ENCODE results near the gene MRPL19.
"Not testable (repeated sequence)": the region's sequence is repeated elsewhere in the genome, so short reads cannot be mapped to it uniquely, and the experiment has no call there.

DNA sequence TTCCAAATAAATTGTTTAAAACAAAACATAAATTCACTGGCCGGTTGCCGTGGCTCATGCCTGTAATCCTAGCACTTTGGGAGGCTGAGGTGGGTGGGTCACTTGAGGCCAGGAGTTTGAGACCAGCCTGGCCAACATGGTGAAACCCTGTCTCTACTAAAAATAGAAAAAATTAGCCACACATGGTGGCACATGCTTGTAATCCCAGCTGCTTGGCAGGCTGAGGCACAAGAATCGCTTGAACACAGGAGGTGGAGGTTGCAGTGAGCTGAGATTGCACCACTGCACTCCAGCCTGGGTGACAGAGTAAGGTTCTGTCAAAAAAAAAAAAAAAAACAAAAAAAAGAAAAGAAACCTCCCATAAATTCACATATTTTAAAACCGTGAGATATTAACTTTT is 28.8 kb downstream of the MRPL19 start:
- TF ChIP-seq, protein P1, sequence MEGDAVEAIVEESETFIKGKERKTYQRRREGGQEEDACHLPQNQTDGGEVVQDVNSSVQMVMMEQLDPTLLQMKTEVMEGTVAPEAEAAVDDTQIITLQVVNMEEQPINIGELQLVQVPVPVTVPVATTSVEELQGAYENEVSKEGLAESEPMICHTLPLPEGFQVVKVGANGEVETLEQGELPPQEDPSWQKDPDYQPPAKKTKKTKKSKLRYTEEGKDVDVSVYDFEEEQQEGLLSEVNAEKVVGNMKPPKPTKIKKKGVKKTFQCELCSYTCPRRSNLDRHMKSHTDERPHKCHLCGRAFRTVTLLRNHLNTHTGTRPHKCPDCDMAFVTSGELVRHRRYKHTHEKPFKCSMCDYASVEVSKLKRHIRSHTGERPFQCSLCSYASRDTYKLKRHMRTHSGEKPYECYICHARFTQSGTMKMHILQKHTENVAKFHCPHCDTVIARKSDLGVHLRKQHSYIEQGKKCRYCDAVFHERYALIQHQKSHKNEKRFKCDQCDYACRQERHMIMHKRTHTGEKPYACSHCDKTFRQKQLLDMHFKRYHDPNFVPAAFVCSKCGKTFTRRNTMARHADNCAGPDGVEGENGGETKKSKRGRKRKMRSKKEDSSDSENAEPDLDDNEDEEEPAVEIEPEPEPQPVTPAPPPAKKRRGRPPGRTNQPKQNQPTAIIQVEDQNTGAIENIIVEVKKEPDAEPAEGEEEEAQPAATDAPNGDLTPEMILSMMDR (IDR thresholded peaks at IDR 0.05; ENCODE audit: low read depth, low read length): not testable (repeated sequence)
- not testable (repeated sequence) for TF ChIP-seq EZH2phosphoT487 (IDR thresholded peaks at IDR 0.05; ENCODE audit: low read depth)

Measured in OCI-LY3 (cell line).